SH-SY5Y (cell line): Measurements from ENCODE around the gene LMF1.

Experiments used
- GATA2 ChIP-seq: IDR thresholded peaks from 2 replicates; pipeline ENCODE4 v1.6.1; 2011; ENCODE audit warnings: mild to moderate bottlenecking, low read depth, low read length
- GATA3 ChIP-seq: IDR thresholded peaks from 2 replicates; pipeline ENCODE4 v1.6.1; 2011; ENCODE audit warnings: low read depth, mild to moderate bottlenecking, low read length, moderate library complexity

The LMF1 gene

GRCh38 chr16:900211-900610 is 70.6 kb downstream of the LMF1 start:
- no peak for TF ChIP-seq GATA2
- no peak for TF ChIP-seq GATA3

GRCh38 chr16:899683-900060 is 71.1 kb downstream of the LMF1 start:
- TF ChIP-seq GATA3 = no peak
- TF ChIP-seq GATA2 = no peak

- no peak for TF ChIP-seq GATA2
- no peak for TF ChIP-seq GATA3
Observed at GRCh38 chr16:898761-899682, 71.8 kb downstream of the LMF1 start.

GRCh38 chr16:898216-898615 is 72.6 kb downstream of the LMF1 start:
- no peak for TF ChIP-seq GATA3
- no peak for TF ChIP-seq GATA2

- TF ChIP-seq GATA2 (no peak), GATA3 (no peak)
Observed at GRCh38 chr16:897701-898100, 73.1 kb downstream of the LMF1 start.

- TF ChIP-seq GATA2 (no peak), GATA3 (no peak)
Observed at GRCh38 chr16:897200-897543, 73.6 kb downstream of the LMF1 start.

GRCh38 chr16:896261-897199 is 74.3 kb downstream of the LMF1 start:
- TF ChIP-seq GATA2 = no peak
- no peak for TF ChIP-seq GATA3

GRCh38 chr16:895371-895770 is 75.4 kb downstream of the LMF1 start:
- TF ChIP-seq GATA2 = no peak
- TF ChIP-seq GATA3 = no peak

GRCh38 chr16:894841-895240 is 75.9 kb downstream of the LMF1 start:
- TF ChIP-seq GATA2 = no peak
- no peak for TF ChIP-seq GATA3

- TF ChIP-seq GATA2 = no peak
- no peak for TF ChIP-seq GATA3
Observed at GRCh38 chr16:894136-894535, 76.6 kb downstream of the LMF1 start.

GRCh38 chr16:893360-893759 is 77.4 kb downstream of the LMF1 start:
- TF ChIP-seq GATA3 (no peak), GATA2 (no peak)

GRCh38 chr16:892536-893255 is 78.1 kb downstream of the LMF1 start:
- TF ChIP-seq GATA3 = no peak
- TF ChIP-seq GATA2 = no peak

GRCh38 chr16:892006-892405 is 78.8 kb downstream of the LMF1 start:
- TF ChIP-seq GATA2 = no peak
- no peak for TF ChIP-seq GATA3

- TF ChIP-seq GATA2 (no peak), GATA3 (no peak)
Observed at GRCh38 chr16:891353-891740, 79.4 kb downstream of the LMF1 start.

- TF ChIP-seq GATA3 = no peak
- no peak for TF ChIP-seq GATA2
Observed at GRCh38 chr16:890716-891352, 80.0 kb downstream of the LMF1 start.
